Brain pericyte (primary cell): ENCODE data around the gene PTPN12.
"Not testable (repeated sequence)": the region's sequence is repeated elsewhere in the genome, so short reads cannot be mapped to it uniquely, and the experiment has no call there.

Source experiments
- DNase-seq: peaks from one replicate; pipeline ENCODE4 v3.0.0-alpha.2; 2012; ENCODE audit warnings: low read depth, low spot score

PTPN12 gene

GRCh38 chr7:77537136-77537777, at the start of gene PTPN12:
TSS of gene PTPN12 (plus strand) at chr7:77537295. CDS start at chr7:77537547, 252 bp downstream.
- peak; percentile 32 for DNase-seq

GRCh38 chr7:77488986-77489385, 48.1 kb upstream of the PTPN12 start:
- DNase-seq: no peak

DNA sequence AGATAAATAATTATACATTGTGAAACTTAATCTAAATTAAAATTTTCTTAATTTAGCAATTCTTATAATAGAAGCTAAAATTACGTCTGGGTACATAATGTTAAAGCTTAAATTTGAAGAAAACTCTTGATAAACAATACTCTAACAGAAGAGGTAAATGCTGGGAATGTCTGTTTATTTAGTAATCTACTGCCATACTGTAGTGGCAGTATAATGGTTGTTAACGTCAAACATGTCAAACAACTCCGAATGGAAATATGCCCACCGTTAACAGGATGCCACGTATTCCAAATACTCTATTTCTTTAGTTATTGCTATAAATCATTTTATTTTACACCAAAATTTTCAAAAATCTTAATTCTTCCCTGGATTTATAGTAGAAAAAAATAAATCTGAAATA, 40.0 kb upstream of the PTPN12 start:
- no peak for DNase-seq

- no peak for DNase-seq
Observed at GRCh38 chr7:77498659-77499379, 38.3 kb upstream of the PTPN12 start.

GRCh38 chr7:77501192-77501515, 35.9 kb upstream of the PTPN12 start:
- no peak for DNase-seq

GRCh38 chr7:77504951-77505350, 32.1 kb upstream of the PTPN12 start:
- no peak for DNase-seq

DNA sequence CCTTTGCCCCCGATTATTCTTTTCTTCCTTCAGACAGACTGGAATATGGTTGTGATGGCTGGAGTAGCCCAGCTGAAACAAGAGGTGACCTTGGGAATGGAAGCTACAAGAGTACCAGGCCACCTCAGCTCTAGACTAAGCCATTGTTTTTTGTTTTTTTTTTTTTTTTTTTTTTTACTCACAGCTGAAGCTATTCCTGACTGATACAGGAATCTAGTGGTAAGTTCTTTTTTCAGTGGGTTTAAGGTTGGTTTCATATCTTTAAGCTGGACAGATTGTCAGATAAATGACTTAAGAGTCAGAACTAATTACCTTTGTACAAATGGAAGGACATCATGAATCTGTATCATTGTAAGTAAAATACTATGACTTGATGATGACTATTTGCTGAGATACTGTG, 30.2 kb upstream of the PTPN12 start:
- no peak for DNase-seq

DNA sequence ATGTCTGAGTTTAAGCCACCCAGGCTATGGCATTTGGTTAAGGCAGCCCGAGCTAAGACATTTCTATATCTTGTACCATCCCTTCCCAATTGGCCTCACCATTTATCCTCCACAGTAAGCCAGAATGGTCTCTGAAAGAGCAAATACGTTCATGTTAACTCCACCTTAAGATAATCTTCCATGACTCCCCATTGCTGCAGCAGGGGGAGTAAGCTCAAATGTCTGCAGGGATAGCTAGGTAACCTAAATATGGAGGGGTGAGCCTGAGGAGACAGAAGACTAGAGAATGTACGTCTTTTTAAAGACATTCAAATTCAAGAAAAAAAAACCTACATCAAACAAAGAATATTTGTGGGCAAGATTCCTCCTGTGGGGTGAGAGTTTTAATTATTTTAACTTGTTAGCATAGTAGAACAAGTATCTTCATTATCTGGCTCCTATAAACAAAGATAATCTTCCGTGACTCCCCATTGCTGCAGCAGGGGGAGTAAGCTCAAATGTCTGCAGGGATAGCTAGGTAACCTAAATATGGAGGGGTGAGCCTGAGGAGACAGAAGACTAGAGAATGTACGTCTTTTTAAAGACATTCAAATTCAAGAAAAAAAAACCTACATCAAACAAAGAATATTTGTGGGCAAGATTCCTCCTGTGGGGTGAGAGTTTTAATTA, 24.0 kb upstream of the PTPN12 start:
- not testable (repeated sequence) for DNase-seq

- no peak for DNase-seq
Observed at GRCh38 chr7:77516085-77516484, 21.0 kb upstream of the PTPN12 start.

DNA sequence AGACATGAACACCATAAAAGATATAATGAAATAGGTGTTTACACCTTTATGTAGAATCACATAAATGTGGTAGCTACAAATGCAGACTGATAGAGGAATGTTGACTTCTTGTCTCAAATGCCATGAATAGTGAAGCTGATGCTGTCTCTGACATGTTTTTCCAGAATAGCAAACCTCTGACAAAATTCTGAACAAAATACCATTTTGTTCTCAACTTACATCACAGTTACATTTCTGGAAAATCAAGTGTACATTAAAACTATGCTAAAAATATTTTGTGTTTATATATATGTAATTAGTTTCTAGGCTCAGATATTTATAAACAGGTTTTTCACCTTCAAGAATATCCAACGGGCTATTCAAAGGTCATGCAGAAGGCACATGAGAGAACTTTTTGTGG, 16.8 kb upstream of the PTPN12 start:
- no peak for DNase-seq

- DNase-seq: not testable (repeated sequence)
Observed at GRCh38 chr7:77521537-77521936, 15.6 kb upstream of the PTPN12 start.

GRCh38 chr7:77524731-77525130, 12.4 kb upstream of the PTPN12 start:
- no peak for DNase-seq

DNA sequence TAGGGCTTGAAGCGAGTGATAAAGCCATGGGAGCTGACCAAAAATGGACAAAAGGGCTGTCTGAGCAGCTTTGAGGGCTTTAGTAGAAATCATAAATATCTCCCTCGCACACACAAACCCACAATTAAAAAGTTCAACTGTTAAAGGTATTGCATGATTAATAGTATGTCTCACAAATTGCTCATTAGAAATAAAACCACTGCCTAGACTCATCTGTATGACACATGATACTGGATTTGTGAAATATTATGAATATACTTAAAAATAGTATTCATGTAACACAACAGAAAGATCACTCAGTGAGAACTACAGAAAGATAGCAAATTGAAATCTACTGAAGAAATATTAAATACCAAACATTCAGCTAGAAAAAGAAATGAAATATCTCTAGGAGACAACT, 11.9 kb upstream of the PTPN12 start:
- DNase-seq: no peak

DNA sequence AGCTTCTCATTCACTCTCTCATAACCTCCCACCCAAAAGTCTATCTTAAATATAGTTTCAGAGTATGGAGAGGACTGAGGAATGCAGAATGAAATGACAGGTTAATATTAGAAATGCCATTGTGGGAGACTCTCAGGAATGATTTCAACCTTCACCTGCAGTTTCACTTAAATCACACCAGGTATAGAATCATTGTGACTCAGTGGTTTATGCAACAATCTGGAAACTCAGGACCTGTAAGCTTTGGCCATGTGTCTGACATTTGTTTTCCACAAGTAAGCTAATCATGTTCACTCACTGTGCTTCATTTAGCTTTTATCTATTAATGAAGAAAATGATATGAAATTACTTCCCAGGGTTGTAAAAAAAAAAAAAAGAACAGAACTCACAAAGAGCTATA, 8.7 kb upstream of the PTPN12 start:
- no peak for DNase-seq

DNA sequence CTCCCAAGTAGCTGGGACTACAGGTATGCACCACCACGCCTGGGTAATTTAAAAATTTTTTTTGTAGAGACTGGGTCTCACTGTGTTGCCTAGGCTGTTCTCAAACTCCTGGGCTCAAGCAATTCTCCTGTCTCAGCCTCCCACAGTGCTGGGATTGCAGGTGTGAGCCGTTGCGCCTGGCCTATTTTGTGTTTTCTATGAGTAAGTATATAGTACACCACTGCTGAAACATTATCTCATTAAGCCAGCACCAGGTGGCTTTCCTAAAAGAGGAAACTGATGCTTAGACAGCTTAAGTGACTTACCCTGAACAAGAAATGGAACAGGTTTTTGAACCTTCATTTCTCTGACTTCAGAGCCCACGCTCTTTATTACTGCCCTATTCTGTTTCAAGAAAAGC, 7.8 kb upstream of the PTPN12 start:
- no peak for DNase-seq

DNA sequence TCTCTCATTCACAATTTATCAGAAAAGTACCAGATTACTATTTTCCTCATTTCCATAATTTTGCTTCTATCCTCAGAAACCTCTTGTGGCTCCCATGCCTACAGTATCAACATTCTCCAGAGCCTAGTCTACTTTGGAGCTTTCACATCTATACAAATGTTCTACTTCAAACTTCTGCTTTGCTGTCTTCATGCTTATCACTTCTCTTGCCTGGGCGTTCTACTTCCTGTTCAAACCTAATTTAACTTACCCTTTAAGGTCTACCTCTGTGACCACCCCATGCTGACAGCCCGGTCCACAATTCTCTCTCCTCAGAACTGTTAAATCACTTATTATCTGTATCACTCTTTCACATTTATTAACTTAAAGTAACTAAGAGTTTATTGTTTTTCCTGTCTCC, 6.1 kb upstream of the PTPN12 start:
- no peak for DNase-seq

DNA sequence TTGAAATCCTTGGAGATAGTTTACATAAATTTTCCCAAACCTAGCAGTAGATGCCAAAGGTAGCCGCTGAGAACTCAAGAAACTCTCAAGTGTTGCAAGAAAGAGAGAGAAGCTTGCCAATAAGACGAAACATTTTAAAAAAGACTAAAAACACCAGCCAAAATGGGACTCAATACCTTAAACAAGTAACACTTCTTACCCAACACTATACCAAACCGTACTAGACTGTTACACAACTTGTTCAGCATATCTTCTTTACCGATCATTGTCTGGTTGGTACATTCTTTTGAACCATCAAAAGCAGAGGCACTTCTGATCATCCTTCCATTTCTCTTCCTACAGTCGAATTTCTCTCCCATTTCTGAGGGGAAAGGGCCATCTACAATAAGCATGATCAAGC, 4.8 kb upstream of the PTPN12 start:
- no peak for DNase-seq

GRCh38 chr7:77532732-77533131, 4.4 kb upstream of the PTPN12 start:
- not testable (repeated sequence) for DNase-seq

- not testable (repeated sequence) for DNase-seq
Observed at GRCh38 chr7:77534046-77534445, 3.0 kb upstream of the PTPN12 start.

DNA sequence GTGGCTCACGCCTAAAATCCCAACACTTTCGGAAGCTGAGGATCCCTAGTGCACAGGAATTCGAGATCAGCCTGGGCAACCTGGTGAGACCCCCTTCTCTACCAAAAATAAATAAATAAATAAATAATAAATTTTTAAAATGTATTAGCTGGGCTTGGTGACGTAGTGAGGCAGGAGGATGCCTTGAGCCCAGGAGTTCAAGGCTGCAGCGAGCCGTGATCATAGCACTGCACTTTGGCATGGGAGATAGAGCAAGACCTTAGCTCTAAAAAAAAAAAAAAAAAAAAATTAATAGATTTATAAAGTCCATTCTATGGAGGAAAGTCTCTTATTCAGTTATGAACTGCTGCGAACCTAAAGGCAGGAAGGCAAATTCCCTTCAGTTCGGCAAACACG, 1.1 kb upstream of the PTPN12 start:
- no peak for DNase-seq

DNA sequence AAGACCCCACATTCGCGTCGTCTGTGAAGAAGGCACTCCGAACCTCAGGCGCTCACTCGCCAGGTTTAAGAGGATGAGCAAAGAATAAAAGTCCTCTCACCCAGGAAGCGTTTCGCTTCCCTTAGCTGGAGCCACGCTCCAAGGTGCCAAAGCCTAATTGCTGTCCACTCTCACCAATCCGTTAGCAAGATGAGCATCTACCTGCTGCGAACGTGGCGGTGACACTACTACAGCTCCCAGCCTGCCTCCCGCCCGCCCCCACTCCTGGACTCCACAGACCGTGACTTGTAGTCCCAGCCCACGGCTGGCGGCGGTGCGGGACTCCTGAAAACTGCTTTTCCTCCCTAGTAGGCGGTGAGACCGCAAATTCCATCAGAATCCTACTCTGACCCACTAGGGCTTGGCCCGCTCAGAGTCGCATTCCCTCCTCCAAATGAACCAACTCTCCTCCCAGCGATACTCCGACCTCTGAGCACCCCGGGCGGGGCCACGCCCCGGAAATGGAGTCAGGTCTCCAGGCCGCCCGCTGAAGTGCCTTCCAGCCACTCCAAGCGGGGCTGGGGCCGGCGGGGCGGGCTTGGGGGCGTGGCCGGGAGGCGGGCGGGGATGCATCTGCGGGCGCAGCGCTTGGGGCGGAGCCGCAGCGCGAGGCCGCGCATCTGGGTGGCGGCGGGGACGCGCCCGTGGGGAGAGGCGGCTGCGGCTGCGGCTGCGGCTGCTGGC, 521 bp upstream of the PTPN12 start:
- peak; percentile 63 for DNase-seq

DNA sequence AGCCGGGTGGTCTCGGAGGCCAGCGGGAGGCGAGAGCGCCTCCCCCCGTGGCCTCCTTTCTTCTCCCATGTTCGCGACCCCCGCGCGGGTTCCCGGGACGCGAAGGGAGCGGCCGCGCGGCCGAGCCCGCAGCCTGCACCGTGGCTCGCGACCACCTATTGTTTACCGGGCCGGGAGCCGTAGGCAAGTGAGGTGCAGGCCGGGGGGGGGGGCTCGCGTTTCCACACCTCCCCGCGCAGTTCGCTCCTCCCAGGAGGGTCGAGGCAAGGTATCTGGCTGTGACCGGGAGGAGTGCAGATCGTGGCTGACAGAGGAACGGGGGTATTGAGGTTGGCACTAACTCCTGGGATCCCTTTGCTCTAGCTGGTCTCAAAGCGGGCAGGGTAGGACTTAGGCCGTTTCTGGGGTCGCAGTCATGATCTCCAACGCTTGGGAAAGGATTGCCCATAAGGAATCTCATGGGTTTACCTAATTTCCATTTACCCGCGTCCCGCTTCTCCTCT, 734 bp downstream of the PTPN12 start:
- peak; percentile 26 for DNase-seq
